ENCODE measurements around the gene EFNA4.

EFNA4 gene

GRCh38 chr1:155075535-155075934 lies 12.0 kb downstream of the EFNA4 start:
- no peak for DNase-seq

- DNase-seq, result no peak
Observed at GRCh38 chr1:155076371-155076770, 12.8 kb downstream of the EFNA4 start.

DNA sequence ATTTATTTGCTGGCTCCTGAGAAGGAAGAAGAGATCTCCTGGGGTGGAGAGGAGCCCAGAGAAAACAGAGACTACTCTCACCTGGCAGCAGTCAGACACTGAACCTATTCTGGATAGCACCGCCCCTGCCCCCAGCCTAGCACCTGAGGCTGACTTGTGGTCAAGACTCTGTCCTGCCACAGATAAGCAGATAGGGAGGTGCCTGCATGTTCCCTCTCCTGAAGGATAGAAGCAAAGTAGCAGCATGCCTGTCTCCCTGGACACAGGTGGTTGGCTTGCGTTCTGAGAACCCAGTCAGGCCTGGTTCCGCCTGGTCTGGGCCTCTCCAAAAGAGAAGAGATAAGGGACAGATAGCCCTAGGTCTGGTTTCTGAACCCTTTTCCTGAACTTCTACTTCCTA lies 13.8 kb downstream of the EFNA4 start:
- no peak for DNase-seq

DNA sequence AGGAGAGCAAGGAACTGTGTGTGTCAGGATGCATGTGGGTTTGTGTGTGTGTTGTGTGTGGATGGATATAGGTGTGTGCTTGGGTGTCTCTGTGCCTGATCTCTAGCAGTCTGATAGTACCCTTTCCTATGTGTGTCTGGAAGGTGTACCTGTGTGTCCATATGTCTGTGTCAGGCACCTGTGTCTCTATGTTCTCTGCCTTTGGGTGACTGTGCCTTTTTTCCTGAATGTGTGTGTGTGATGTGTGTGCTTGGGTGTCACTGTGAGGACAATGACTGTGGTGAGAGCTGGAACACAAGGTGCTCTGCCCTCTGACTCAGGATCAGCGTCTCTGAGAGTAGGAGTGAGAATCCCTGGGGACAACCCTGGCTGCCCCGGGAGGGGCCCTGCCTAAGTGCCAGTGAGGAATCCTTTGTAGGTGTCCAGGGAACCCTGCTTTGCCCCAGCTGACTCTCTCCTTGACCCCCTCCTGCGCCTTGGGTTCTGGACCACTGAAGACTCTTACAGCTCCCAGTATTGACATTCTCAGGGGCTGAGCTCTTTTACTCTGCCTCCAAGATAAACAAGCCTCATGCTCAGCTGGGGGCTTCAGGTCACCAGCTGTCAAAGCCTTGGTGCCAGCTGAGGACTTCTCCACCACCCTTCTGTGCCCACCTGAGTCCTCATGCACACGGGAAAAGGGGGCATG lies 14.4 kb downstream of the EFNA4 start:
- DNase-seq, result no peak

GRCh38 chr1:155078469-155079209 lies 15.1 kb downstream of the EFNA4 start, which contains the start of gene EFNA3:
TSS of gene EFNA3 (plus strand) at chr1:155078837. CDS start at chr1:155078942, 105 bp downstream.
- DNase-seq, result peak; percentile 34

- DNase-seq, result no peak
Observed at GRCh38 chr1:155079210-155079486, 15.6 kb downstream of the EFNA4 start.

DNA sequence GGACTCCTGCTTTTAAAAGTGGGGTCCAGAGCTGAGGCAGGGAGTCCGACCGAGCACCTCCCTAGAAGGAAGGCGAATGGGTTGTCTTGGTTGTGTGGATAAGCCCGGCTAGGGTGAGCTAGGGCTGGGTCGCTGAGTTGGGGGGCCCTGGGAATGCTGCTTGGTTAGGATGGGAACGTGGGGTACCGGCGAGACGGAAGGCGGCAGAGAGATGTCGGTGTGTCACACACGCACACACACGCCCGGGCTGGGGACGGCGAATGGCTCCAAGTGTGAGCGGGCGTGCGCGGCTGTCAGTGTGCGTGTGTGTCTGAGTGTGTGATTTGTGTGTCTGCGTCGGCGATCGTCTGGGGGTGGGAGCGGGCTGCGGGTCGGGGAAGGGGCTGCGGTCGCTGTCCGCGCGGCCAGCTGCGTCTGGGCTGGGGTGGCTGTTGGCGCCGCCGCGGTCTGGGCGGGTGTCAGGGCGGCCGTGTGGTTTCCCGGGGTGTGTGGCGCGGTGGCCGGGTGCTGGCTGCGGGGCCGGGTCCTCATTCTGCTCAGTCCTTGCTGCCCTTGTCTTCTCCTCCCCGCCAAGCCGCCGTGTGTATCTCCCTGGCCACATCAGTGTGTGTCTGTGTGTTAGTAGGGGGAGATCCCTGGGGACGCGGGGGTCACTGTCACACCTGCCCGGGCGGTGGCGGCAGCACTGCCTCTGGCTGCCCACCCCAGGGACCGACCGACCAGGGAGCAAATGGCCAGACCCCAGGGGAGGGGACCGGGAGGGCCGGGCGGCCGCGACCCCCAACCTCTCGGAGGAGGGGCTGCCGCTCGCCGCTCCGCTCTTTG lies 16.2 kb downstream of the EFNA4 start:
- DNase-seq, result no peak

DNA sequence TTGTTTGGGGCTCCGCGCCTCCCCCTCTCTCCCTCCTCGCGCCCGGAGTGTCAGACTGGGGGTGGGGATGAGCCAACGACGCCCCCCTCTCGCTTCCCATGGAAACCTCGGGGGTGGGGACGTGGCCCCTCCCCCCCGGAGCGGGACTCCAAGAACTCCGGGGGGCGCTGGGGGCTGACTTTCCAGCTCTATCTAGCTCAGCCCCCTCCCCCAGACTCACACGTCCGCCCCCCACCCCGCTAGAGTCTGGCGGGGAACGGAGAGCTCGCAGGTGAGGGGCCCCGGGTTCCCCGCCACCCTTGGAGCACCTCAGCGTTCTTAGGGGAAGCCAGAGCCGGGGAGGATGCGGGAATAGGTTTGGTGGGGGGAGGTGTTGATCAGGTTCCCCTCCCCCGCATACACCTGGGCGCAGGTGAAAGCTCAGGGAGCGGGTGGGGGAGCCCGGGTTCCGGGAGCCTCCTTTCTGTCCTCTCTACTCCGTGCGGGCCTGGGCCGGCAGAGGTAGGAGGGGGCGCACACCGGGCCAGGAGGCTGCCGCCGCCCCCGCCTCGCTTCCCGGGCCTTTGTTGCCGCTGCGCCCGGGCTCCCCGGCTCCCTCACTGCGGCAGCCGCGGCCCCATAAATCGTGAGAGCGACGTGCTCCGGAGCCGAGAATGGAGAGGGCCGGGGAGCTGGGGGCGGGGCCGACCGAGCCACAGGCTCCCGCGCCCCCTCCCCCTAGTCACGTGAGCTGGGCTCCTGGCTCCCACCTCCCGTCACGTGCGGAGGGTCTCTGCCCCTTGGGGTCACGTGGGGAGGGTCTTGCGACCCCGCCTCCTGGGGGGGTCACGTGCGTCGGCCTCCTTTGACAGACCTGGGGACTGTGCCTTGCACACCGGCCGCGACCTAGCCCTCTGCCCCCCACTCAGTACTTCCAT lies 17.0 kb downstream of the EFNA4 start:
- DNase-seq, result no peak

DNA sequence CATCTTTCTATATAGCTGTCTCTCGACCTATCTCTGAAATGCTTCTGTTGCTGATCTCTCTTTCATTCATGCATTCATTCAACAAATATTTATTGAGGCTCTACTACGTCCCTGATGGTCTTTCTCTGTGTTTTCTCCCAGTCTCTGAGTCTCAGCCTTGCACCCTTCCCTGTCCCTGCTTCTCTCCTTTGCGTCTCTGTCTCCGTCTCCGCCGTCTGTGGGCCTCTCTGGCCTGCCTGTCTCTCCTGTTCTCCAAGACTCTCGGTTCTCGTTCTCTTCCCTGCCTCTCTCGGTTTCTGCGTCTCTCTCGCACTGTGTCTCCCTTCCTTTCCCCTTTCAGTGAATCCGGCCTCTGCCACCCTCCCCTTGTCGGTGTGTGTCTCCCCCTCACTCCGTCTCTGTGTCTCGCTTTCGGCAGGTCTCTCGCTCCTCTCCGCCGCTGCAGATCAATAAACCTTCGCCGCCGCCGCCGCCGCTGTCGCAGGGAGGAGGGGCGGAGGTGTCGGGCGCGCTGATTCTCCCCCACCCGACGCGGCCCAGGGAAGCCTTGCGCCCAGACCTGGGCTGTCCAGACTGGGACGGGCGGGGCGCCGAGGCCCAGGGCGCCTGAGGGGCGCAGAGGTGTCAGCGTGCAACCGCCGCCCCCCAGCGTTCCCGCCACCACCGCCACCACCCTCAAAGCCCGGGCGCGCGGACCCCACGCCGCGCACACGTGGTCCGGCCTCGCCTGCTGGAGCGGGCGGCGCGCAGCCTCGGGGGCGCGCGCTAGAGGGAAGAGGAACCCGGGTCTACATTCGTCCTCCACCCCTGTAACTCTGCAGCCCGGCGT lies 18.1 kb downstream of the EFNA4 start:
- no peak for DNase-seq

GRCh38 chr1:155082301-155083051 lies 18.9 kb downstream of the EFNA4 start:
- no peak for DNase-seq

GRCh38 chr1:155083052-155083541 lies 19.6 kb downstream of the EFNA4 start:
- DNase-seq, result no peak

DNA sequence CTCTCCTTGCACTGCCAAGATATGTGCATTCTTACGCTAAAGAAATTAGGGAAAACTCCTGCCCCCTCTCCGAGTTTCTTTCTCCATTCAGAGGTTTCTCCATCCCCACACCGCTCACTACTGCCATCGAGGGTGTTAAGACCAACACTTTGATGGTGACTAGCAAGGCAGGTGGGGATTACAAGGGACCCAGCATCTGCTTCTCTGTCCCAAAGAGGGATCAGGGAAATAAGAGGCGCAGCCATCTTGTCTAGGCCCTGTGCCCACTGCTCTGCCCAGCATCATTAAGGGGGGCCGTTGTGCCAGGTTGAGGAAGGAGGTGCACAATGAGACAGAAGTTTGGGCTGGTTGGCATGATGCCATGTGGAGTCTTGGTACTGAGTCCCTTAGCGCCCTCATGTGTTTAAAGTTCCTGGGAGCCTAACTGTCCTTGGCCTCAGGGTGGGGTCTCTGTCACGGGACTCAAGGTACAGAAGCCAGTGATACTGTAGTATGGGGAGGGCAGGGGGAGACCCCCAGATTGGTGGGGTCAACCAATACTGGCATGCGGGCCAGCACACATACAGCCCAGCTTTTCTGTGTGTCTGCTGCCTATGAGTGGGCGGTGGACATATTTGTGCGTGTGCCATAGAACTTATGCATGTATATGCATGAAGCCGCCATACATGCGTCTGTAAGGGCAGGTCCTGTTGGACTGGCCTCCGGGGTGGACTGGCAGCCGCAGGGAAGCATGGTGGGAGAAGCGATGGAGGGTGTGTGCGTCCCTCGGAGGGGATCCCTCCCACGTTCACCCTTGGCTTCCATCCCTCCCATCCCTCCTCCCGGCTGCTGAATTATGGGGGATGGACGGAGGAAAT lies 20.6 kb downstream of the EFNA4 start:
- DNase-seq, result peak; percentile 21

DNA sequence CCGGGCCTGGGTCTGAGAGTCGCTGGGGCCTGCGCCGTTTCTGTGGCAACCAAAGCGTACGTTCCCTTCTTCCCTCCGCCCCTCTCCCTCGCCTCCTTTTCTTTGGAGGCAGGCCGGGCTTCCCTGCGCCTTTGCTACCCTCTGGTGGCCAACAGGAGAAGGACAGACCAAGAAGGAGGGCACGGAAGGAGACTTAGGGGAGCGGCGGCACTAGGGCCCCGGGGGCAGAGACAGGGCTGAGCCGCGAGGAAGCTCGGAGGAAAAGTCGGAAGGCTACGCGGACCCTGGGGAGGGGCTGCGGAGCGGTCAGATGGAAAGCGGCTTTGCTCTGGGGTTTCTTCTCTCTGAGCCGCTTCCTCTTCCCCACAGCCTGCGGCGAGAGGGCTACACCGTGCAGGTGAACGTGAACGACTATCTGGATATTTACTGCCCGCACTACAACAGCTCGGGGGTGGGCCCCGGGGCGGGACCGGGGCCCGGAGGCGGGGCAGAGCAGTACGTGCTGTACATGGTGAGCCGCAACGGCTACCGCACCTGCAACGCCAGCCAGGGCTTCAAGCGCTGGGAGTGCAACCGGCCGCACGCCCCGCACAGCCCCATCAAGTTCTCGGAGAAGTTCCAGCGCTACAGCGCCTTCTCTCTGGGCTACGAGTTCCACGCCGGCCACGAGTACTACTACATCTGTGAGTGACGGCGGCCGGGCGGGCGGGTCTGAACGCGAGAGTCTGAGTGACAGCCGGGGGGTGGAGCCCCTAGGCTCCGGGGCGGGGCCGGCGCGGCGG lies 21.4 kb downstream of the EFNA4 start:
- peak; percentile 89 for DNase-seq

DNA sequence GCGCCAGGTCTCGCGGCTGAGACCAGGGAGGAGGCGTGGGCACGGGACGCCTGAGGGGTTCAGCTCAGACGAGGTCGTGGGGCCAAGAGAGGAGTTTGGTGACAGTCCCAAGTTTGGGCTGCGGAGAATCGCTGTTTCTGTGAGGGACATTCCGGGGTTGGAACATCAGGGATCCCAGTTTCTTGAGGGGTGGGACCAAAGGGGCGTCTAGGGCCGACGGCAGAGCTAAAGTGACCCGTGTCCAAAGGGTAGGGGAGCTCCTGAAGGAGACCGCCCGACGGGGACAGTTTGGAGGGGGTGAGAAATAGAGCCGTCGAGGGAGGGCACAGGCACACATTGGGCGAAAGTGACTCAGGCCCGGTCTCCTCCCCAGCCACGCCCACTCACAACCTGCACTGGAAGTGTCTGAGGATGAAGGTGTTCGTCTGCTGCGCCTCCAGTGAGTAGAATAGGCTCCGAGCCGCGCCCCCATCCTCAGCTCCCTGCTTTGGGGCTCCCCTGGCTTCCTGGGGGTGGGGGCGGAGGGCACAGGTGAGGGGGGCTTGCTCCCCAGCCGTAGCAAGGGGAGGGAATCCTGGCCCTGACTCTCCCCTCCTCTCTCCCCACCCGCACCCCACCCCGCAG lies 22.1 kb downstream of the EFNA4 start:
- DNase-seq, result peak; percentile 82

DNA sequence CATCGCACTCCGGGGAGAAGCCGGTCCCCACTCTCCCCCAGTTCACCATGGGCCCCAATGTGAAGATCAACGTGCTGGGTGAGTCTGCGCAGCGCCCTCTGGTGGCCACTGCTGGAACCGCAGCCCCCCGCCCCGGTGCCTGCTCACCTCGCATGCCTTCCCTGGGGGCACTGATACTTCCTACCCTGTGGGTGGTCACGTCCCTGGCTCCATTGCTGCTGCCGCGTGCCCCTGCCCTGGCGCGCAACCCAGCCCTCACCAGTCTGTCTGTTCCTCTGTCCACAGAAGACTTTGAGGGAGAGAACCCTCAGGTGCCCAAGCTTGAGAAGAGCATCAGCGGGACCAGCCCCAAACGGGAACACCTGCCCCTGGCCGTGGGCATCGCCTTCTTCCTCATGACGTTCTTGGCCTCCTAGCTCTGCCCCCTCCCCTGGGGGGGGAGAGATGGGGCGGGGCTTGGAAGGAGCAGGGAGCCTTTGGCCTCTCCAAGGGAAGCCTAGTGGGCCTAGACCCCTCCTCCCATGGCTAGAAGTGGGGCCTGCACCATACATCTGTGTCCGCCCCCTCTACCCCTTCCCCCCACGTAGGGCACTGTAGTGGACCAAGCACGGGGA lies 22.7 kb downstream of the EFNA4 start:
- DNase-seq, result peak; percentile 71

DNA sequence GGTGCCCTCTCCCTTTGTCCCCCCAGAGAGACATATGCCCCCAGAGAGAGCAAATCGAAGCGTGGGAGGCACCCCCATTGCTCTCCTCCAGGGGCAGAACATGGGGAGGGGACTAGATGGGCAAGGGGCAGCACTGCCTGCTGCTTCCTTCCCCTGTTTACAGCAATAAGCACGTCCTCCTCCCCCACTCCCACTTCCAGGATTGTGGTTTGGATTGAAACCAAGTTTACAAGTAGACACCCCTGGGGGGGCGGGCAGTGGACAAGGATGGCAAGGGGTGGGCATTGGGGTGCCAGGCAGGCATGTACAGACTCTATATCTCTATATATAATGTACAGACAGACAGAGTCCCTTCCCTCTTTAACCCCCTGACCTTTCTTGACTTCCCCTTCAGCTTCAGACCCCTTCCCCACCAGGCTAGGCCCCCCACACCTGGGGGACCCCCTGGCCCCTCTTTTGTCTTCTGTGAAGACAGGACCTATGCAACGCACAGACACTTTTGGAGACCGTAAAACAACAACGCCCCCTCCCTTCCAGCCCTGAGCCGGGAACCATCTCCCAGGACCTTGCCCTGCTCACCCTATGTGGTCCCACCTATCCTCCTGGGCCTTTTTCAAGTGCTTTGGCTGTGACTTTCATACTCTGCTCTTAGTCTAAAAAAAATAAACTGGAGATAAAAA lies 23.5 kb downstream of the EFNA4 start:
- no peak for DNase-seq

Measured in CD4-positive, alpha-beta T cell treated with Interleukin-4 for 4 hours (primary cell).